HG02623 (cell line): ENCODE measurements around the gene PPP4R2.
A peak's percentile ranks its signal among the peaks of the same experiment; 100 is the strongest.

Source experiments
- ATAC-seq: cut with Tn5 transposase; IDR thresholded peaks from one replicate; pipeline ENCODE4 v1.9.1; 2021; ENCODE audit warnings: moderate library complexity; ENCODE audit not compliant: unreplicated experiment

Gene PPP4R2, protein sequence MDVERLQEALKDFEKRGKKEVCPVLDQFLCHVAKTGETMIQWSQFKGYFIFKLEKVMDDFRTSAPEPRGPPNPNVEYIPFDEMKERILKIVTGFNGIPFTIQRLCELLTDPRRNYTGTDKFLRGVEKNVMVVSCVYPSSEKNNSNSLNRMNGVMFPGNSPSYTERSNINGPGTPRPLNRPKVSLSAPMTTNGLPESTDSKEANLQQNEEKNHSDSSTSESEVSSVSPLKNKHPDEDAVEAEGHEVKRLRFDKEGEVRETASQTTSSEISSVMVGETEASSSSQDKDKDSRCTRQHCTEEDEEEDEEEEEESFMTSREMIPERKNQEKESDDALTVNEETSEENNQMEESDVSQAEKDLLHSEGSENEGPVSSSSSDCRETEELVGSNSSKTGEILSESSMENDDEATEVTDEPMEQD

DNA sequence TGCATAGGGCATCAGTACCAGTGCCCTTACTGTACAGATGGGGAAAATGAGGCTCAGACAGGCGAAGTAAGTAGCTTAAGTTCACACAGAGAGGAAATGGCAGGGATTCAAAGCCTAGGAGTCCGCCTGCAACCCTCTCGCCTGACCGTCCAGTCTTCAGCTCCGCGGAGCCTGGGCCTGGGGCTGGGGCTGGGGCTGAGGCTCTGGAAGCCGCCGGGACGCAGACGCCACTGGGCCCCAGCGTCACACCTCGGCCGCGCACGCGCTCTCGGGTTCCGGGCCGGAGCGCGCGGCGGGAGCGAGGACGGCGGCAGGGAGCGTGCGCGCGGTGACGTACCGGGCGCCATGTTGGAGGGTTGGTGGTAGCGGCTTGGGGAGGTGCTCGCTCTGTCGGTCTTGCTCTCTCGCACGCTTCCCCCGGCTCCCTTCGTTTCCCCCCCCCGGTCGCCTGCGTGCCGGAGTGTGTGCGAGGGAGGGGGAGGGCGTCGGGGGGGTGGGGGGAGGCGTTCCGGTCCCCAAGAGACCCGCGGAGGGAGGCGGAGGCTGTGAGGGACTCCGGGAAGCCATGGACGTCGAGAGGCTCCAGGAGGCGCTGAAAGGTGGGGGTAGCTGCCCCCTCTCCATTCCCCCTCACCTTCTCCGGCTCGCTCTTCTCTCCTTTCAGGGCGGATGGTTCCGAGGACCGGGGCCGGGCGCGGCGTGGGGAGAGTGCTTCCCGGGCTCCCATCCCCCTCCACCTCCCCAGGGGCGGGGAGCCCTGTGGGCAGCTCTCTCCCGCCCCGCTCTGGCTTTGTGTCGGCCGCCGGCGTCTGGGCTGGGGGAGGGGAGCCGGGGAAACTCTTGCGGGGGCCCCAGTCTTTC is at the start of gene PPP4R2:
PPP4R2 (plus strand) TSS at position 339 of the 861 bp plus-strand sequence; CDS start at position 566, 227 bp downstream.
- ATAC-seq: peak; percentile 90

DNA sequence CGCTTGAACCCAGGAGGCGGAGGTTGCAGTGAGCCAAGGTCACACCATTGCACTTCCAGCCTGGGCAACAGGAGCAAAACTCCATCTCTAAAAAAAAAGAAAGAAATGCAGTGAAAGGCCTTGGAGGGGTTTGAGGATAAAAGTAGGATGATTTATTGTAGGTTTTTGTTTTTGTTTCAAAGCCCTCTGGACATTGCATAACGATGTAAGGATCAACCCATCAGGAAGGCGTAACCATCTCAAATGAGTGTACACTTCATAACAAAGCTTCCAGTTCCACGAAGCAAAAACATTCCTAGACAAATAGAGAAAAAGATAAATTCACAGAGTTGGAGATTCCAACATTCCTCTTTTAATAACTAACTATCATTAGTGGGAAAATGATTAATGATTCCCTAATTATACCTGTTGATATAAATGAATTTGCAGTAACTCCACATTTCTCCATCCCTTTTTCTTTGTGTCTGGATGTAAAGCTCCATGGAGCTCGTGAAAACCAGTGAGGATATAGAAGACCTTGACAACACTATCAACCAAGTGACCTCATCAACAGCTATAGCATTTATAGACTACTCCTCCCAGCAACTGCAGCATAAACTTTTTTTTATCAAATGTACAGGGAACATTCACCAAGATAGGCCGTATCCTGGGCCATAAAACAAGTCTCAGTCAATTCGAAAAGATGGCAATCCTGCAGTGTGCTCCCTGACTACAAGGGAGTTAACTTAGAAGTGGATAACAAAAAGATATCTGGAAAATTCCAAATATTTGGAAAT is 48.7 kb upstream of the PPP4R2 start:
- no peak for ATAC-seq

DNA sequence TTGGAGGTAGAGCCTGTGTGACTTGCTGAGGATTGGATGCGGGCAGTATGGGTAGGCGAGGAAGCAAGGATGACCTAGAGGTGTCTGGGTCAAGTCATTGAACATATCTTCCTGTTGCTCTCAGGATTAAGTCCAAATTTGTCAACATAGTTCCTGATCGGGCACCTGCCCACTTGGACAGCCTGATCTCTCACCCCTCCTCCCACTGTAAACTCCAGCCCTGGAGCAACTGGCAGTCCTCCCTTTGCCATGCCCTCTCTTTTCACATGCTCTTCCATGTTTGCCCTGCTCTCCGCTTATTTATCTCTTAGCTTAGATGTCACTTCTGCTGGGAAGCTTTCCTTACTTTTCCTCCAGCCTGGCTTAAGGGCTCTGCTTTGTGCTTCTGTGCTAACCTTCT is 47.6 kb upstream of the PPP4R2 start:
- no peak for ATAC-seq

DNA sequence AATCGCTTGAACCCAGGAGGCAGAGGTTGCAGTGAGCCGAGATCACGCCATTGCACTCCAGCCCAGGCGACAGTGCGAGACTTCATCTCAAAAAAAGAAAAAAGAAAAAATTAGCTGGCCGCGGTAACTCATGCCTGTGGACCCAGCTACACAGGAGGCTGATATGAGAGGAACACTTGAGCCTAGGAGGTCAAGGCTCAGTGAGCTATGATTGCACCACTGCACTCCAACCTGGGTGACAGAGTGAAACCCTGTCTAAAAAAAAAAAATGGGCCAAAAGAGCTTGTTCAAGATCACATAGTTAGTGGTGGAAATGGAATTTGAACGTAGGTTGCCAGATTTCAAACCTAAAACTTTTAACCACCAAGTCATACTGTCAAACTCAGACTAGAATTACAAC is 46.2 kb upstream of the PPP4R2 start:
- ATAC-seq: no peak

DNA sequence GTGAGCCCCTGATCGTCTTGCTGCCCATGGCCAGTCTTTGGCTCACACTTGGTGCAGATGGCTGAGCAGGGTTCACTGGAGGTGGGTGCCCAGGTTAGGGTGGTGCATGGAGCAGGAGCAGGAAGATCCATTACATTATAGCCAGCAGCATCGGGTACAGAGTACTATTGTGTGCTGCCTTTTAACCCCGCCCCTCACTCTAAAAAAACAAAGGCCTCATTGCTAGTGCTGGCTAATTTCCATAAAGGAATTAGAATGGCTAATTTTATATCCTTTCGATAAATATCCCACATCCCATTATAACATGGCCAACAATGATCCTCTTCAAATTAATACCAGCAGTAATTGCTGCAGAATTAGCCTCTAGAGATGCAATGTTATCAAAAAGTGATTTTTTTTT is 45.8 kb upstream of the PPP4R2 start:
- ATAC-seq: no peak

DNA sequence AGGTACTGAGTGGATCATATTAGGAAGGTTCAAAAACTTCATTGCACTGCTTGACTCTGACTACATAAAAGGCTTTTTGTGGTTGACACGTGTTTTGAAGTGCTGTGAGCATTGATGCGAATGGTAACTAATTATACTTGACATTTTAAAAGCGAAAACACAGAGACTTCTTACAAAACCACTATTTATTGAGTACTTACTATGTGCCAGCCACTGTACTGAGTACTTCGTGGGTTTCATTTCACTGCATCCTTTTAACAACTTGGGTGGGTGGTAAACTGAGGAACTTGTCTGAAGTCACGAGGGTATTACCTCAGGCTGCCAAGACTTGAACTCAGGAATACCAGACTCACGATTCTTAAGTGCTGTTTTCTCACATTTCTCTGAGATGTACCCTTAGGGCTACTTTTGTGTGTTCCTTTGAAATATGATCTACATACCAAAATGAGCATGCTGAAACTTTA is 45.3 kb upstream of the PPP4R2 start:
- ATAC-seq: no peak

DNA sequence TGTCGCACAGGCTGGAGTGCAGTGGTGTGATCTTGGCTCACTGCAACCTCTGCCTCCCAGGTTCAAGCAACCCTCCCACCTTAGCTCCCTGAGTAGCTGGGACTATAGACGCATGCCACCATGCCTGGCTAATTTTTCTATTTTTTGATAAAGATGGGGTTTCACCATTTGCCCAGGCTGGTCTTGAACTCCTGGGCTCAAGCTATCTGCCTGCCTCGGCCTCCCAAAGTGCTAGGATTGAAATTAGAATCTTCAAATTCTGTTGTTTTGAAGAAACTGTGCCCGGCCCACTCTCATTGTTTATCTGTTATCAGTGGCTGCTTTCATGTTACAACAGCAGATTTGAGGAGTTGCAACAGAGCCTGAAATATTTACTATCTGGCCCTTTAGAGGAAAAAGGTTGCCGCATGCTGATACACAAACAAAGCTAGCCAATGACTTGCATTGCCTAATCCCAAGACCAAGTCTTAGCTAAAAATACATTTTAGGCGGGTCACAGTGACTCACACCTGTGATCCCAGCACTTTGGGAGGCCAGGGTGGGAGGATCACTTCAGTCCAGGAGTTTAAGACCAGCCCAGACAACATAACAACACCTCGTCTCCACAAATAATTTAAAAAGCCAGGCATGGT is 43.2 kb upstream of the PPP4R2 start:
- ATAC-seq: no peak

DNA sequence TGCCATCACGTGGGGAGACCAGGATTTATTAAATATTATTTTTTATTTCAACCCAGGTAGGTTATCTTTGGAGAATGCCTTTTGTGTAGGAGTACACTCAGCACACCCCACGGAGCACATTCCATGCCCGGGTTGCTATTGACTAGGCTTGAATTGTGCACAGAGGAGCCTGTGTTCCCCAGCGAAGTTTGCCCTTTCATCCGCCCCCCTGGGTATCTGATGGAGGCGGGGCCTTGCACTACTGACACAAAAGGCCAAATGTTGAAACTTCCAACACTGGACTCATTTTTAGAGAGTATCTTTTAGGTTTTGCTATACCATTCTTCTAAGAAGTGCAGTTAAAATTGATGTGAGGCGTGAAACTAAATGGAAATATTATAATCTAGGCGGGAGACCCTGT is 39.3 kb upstream of the PPP4R2 start:
- no peak for ATAC-seq

DNA sequence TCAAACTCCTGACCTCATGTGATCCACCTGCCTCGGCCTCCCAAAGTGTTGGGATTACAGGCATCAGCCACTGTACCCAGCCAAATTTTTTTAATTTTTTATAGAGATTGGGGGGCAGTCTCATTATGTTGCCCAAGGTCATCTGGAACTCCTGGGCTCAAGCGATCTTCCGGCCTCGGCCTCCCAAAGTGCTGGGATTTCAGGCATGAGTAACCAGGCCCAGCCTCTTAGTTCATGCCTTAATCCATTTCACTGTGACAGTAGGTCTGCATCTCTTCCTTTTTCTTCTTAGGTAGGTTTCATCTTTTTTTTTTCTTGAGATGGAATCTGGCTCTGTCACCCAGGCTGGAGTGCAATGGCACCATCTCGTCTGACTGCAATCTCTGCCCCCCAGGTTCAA is 37.3 kb upstream of the PPP4R2 start:
- ATAC-seq: no peak

DNA sequence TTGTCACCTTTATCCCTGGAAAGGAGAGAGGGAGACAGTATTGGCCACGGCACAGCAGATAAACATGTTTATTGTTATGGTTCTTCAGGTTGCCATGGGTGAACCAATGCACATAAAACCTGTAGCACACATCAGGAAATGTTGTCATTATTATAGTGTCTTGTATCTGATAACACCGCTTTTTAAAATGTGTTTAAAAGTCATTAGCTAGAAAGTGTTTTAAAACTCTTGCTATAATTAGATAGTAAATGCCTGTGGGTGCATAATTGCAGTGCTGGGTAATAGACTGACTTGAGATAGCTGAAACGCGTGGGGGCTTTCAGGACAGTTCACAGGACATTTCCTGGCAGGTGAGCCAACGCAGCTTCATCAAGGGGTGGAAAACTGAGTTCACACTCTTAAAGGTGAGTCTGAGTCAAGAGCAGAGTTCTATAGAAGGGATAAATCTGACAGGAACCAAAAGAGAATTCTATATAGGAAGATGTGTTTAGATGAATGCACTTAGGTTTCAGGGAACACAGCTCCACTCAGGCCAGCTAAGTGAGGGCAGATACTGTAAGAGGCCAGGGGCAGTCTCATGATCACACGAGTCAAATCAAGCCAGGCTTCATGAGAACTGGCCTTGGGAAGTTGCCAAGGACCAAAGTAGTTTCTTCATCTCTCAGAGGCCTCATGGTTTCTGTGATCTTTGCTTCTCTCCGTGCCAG is 35.6 kb upstream of the PPP4R2 start:
- no peak for ATAC-seq

DNA sequence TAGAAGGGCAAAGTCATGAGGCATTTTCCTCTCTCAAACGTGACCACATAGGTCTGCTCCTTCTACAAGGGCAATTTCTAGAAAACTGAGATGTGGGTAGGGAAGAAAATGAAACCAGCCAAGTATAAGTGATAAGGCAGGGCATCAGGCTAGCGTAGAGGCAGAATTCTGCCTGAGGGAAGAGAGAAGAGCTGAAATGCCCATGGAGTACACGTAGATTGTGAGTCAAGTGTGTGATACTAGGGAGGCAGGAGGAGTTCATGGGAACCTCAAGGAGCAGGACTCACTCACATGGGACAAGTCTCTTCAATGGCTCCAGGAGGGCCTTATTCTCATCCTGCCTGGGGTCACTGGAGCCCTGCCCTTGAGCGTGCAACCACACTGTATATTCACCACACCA is 34.9 kb upstream of the PPP4R2 start:
- no peak for ATAC-seq

DNA sequence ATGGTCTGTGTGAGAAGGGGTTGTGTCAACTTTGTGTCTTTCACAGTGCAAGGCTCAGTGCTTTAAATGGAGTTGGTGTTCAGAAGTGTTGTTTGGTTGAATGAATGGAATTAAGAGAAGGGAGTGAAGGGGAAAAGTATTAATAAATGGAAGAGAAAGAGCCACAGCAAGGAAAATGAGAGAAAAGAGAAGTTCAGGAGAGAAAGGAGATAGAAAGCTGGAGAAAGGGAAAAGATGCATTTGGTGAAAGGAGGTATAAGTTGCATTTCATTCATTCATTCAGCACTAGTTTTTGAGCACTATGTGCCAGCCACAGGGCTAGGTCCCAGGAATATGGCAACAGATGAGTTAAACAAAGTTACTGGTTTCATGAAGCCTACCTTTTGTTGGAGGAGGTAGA is 34.3 kb upstream of the PPP4R2 start:
- no peak for ATAC-seq

DNA sequence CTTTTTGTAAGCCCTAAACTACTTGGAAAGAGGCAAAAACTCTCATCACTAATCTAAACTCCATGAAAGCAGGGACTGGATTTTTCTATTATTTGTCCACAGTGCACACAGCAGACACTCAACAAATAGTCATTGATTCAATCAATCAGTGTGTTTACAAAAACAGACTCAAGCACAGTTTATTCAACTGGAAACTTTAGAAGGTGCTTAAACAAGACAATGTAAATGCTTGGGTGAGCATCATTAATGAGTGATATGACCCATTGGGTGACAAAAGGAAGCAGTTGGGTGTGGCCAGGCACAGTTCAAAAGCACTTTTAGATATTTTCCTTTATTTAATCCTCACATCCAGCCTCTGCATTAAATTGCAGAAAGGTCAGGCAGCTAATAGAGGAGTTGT is 32.0 kb upstream of the PPP4R2 start:
- ATAC-seq: no peak

DNA sequence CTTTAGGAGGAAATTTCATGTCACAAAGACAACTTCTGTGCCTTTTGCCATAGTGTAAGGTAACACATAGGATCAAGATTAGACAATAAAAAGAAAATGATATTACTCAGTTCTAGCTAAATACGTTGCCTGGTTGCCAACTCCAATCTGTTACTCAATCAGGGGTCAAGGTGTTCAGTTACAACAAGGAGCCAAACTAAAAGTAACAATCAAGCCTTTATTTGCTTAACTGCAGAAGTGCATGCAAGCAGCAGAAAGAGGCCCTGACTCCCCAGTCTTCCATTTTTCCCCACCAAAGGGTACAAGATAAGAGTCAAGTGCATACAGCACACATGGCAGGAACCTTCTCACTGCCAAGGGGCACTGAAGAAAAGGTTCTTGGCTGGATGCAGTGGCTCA is 28.3 kb upstream of the PPP4R2 start:
- no peak for ATAC-seq

DNA sequence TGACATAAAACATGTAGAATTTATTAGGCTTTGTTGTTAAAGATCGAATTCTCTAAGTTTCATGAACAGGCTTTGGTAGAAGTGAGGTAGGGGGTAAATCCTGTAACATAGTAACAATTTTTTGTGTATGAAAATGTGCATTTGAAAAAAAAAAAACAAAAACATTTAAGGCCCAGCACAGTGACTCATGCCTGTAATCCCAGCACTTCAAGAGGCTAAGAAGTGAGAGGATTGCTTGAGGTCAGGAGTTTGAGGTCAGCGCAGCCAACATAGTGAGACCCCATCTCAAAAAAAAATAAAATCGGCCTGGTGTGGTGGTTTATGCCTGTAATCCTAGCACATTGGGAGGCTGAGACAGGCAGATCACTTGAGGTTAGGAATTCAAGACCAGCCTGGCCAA is 26.8 kb upstream of the PPP4R2 start:
- ATAC-seq: no peak

DNA sequence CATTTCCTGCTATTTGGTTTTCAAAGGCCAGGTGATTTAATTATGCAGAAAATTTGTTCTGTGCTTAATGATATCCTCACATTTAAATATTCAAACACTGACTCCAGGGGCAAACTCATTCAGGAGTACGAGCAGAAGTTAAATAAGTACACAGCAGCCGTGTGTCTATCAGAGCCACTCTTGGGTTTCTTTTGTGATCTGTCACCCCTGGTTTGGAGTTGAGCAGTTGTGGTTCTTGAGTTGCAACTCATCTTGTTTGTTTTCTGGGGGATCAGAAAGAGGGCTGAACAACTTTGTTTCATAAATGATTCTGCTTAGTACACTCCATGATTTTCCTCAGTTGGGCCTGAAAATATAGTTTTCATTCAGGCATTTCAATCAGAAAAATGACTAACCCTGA is 25.7 kb upstream of the PPP4R2 start:
- ATAC-seq: no peak

DNA sequence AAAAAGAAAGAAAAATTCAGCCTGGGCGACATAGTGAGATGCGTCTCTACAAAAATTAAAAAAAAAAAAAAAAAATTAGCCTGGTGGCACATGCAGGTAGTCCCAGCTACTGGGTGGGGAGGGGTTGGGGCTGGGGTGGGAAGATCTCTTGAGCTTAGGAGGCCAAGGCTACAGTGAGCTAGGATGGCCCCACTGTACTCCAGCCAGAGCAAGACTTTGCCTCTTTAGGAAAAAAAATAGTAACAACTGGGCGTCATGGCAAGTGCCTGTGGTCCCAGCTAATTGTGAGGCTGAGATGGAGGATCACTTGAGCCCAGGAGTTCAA is 23.9 kb upstream of the PPP4R2 start:
- no peak for ATAC-seq

DNA sequence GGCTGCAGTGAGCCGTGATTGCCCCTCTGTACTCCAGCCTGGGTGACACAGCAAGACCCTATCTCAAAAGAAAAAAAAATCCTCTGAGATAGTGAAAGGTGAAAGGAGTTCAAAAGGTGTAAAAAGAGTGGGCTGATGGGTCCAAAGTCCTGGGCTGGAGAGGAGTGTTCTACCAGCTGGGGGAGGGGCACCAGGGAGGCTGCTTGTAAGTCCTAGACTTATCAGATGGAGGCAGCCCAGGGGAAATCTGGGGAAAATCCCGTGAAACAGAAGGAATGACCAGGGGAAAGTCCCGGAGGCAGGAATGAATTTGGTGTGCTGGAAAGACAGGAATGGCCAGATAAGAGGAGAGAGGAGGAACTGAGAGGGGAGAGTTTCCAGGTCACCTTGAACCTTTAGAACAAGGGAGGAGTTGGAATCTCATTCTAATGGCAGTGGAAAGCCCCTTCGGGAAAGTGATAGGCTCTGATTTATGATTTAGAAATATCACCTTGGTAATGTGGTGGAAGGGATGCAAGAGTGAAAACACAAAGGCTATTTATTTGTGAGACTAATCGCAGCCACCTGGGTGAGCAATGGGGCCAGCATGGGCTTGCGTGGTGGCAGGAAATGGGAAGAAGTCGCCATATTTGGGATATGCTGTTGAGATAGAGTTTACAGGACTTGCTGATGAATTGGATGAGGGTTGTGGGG is 23.4 kb upstream of the PPP4R2 start:
- no peak for ATAC-seq

DNA sequence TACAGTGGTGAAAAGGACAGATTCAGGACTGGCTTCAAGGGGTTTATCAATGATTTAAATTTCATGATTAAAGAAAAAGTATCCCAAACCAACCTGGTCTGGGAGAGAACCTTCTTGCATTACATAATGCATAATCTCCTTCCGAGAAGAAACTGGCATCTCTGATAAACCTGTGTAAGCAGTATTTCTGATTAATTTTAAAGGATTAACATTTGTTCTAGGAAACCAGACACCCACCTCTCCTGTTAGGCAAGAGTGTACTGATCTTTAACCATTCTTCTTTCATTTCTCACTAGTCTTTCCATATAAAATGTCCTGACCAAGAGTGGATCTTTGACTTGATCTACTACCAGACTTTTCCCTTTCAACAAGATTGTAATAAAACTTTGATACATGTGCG is 22.8 kb upstream of the PPP4R2 start:
- ATAC-seq: no peak

DNA sequence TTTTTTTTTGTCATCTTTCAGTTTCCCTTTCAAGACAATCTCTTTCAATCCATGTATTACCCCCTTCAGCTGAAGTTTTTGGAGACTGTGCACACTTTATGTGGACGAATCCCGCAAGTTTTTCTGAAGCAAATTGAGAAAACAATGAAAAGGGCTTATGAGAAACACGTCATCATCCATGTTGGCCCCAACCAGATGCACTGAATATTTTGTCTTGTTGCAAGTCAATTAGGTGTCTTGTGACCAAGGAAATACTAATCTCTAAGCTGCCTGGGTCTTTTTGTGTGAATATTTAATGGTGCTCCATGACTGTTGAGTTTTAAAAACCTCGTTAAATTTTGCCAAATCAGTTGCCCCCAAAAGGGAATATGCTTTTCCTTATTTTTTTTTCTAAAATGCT is 21.7 kb upstream of the PPP4R2 start:
- ATAC-seq: no peak
